Central memory CD8-positive, alpha-beta T cell (primary cell): Measurements from ENCODE around the gene SHC1.

Source experiments
- ATAC-seq: fragments of 150-1000 bp; cut with Tn5 transposase; replicated peaks from 2 replicates; pipeline ENCODE4 v1.10.0; 2022; ENCODE audit warnings: mild to moderate bottlenecking, moderate FRiP score, moderate number of reproducible peaks; ENCODE audit not compliant: poor library complexity, severe bottlenecking; ENCODE audit errors: extremely low read depth
- DNase-seq, 2 donors: peaks; one replicate each; pipeline ENCODE4 v3.0.0; 2021; ENCODE audit warnings: low spot score in 2 of 2
- H3K27ac Mint-ChIP-seq: one replicate; pipeline ENCODE4 v1.8.0; 2022; ENCODE audit warnings: low read depth, mild to moderate bottlenecking, moderate library complexity, mixed read lengths
- H3K27me3 Mint-ChIP-seq: one replicate; pipeline ENCODE4 v1.8.0; 2022; ENCODE audit warnings: mixed read lengths
- H3K36me3 Mint-ChIP-seq: one replicate; pipeline ENCODE4 v1.8.0; 2022; ENCODE audit warnings: mild to moderate bottlenecking, moderate library complexity, mixed read lengths; ENCODE audit not compliant: insufficient read depth
- H3K4me1 Mint-ChIP-seq: one replicate; pipeline ENCODE4 v1.8.0; 2022; ENCODE audit warnings: mixed read lengths
- H3K4me3 Mint-ChIP-seq: one replicate; pipeline ENCODE4 v1.8.0; 2022; ENCODE audit warnings: mild to moderate bottlenecking, moderate library complexity, mixed read lengths
- H3K9me3 Mint-ChIP-seq: one replicate; pipeline ENCODE4 v1.8.0; 2022; ENCODE audit warnings: mixed read lengths

Gene SHC1

GRCh38 chr1:155012026-155012546 lies 41.5 kb upstream of the SHC1 start:
- Mint-ChIP-seq H3K36me3 (peaks cover 11% of the 10 kb centered on the region), H3K4me3 (peak overlapping the region; percentile 62), H3K27ac (peak overlapping the region; percentile 46), H3K4me1 (peaks cover 67% of the 10 kb centered on the region), H3K27me3 (no peaks in the 10 kb centered on the region), H3K9me3 (no peaks in the 10 kb centered on the region)
- ATAC-seq (no peak), DNase-seq (no peak)

DNA sequence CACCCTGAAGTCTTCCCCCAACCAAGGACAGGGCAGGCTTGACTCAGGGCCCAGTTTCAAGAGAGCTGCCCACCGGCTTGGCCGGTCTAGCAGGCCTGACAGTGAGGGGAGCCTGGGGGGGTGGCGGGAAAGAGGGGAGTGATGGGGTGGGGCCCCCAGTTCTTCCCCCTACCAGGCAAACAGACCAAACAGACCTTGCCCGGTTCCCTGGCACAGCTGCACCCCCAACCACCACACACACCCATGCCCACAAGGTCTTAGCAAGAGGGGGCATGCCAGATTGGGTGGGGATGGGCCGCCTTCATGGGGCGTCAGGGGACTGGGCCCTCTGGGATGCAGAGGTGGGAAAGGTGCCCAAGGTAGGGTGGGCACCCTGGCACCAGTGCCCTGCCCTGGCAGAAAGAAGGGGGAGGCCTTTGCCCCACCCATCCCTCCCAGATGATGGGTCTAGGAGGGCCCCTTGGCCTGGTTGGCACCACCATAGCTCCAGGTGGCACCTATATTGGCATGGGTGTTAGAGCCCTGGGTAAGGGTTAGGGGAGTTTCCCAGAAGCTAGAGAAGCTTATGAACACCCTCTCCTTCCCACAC lies 41.0 kb upstream of the SHC1 start:
- no peaks in the 10 kb centered on the region for H3K27me3 Mint-ChIP-seq
- DNase-seq: no peak
- H3K4me1 Mint-ChIP-seq: peaks cover 68% of the 10 kb centered on the region
- H3K27ac Mint-ChIP-seq: peak overlapping the region; percentile 22
- ATAC-seq: no peak
- peaks cover 10% of the 10 kb centered on the region for H3K36me3 Mint-ChIP-seq
- peak overlapping the region; percentile 11 for H3K4me3 Mint-ChIP-seq
- no peaks in the 10 kb centered on the region for H3K9me3 Mint-ChIP-seq

DNA sequence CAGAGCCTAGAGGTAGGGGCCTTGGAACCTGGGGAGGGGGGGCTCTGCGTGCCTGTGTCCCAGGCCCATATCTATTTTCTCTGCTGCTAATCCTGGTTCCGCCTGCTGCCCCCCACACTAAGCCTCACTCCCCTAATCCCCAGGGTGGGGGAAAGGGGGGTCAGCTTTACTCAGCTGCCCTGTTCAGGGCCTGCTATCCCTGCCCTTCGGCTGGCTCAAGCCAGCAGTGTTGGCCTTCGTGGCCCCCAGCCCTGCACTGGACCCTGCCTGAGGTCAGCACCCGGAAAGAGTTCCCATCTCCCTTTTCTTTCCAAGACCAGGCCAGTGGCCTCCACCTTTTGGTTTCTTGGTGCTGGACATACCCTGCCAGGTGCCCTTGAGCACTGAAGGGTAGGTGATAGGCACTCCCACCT lies 40.5 kb upstream of the SHC1 start:
- Mint-ChIP-seq H3K27ac (peak overlapping the region; percentile 22), H3K9me3 (no peaks in the 10 kb centered on the region), H3K4me1 (peaks cover 69% of the 10 kb centered on the region), H3K27me3 (no peaks in the 10 kb centered on the region), H3K4me3 (peak overlapping the region; percentile 11), H3K36me3 (peaks cover 7% of the 10 kb centered on the region)
- ATAC-seq (no peak), DNase-seq (no peak)

GRCh38 chr1:155010211-155010918 lies 39.8 kb upstream of the SHC1 start:
- H3K27me3 Mint-ChIP-seq: no peaks in the 10 kb centered on the region
- H3K36me3 Mint-ChIP-seq: peaks cover 3% of the 10 kb centered on the region
- peak overlapping the region; percentile 54 for H3K4me3 Mint-ChIP-seq
- ATAC-seq (no peak), DNase-seq (no peak)
- H3K4me1 Mint-ChIP-seq: peaks cover 69% of the 10 kb centered on the region
- H3K27ac Mint-ChIP-seq: peak overlapping the region; percentile 60
- no peaks in the 10 kb centered on the region for H3K9me3 Mint-ChIP-seq

DNA sequence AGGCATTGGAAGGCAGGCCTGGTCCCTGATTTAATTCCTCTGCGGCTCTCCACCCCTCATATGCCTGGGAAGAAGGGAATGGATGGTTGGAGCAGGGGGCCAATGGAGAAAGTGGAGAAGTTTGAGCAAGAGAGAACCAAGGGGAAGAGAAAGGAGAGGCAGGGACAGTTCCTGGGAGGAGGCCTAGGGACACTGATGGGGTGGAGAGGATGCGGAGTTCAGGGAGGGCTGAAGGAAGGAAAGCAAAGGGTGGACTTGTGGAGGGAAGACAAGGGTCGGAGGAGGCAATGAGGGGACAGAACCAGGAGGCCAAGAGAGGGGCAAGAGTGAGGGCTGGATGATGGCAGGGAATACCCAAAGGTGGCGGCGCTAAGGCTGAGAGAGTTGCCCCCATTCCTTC lies 39.2 kb upstream of the SHC1 start:
- ATAC-seq (no peak), DNase-seq (no peak)
- Mint-ChIP-seq H3K4me3 (peak overlapping the region; percentile 54), H3K27ac (peak overlapping the region; percentile 60), H3K4me1 (peaks cover 70% of the 10 kb centered on the region), H3K36me3 (peaks cover 2% of the 10 kb centered on the region), H3K9me3 (no peaks in the 10 kb centered on the region), H3K27me3 (no peaks in the 10 kb centered on the region)

- H3K36me3 Mint-ChIP-seq: peaks cover 2% of the 10 kb centered on the region
- peak overlapping the region; percentile 54 for H3K4me3 Mint-ChIP-seq
- ATAC-seq (no peak), DNase-seq (no peak)
- peak overlapping the region; percentile 60 for H3K27ac Mint-ChIP-seq
- H3K9me3 Mint-ChIP-seq: no peaks in the 10 kb centered on the region
- H3K4me1 Mint-ChIP-seq: peaks cover 74% of the 10 kb centered on the region
- no peaks in the 10 kb centered on the region for H3K27me3 Mint-ChIP-seq
These were observed 38.7 kb upstream of the SHC1 start for GRCh38 chr1:155009221-155009711.

- peak overlapping the region; percentile 54 for H3K4me3 Mint-ChIP-seq
- peak overlapping the region; percentile 60 for H3K27ac Mint-ChIP-seq
- H3K36me3 Mint-ChIP-seq: peaks cover 2% of the 10 kb centered on the region
- DNase-seq: no peak
- no peaks in the 10 kb centered on the region for H3K9me3 Mint-ChIP-seq
- peaks cover 74% of the 10 kb centered on the region for H3K4me1 Mint-ChIP-seq
- no peaks in the 10 kb centered on the region for H3K27me3 Mint-ChIP-seq
- no peak for ATAC-seq
These were observed 37.7 kb upstream of the SHC1 start for GRCh38 chr1:155008015-155008941.

DNA sequence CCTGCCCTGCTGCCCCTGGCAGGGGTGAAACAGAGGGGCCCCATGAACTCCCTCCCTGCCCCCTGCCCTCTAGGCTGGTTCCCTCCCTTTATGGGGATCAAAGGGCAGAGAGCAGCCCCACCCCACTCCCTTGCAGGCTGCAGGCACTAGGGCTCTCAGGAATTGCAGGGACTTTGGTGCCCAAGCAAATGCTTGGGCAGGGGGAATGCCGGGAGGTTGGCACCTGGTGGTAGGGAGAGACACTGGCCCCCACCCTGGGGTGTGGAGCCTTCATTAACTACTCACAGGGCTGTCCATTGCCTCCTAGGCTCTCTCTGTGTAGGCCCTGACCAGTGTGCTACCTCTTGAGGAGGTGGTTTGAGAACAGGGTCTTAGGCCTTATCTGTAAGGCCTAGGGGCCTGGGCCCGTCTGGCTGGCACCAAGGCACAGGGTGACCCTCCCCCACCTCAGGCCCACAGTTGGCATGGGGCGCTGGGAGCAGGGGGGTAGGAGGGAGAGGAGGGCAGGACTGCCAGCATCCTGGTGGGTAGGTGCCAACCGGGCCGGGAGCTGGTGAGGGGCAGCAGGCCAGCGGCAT lies 36.8 kb upstream of the SHC1 start:
- Mint-ChIP-seq H3K9me3 (no peaks in the 10 kb centered on the region), H3K27ac (no peak overlapping the region), H3K4me3 (no peak overlapping the region), H3K36me3 (peaks cover 2% of the 10 kb centered on the region), H3K27me3 (no peaks in the 10 kb centered on the region), H3K4me1 (peaks cover 68% of the 10 kb centered on the region)
- no peak for ATAC-seq
- DNase-seq: no peak

DNA sequence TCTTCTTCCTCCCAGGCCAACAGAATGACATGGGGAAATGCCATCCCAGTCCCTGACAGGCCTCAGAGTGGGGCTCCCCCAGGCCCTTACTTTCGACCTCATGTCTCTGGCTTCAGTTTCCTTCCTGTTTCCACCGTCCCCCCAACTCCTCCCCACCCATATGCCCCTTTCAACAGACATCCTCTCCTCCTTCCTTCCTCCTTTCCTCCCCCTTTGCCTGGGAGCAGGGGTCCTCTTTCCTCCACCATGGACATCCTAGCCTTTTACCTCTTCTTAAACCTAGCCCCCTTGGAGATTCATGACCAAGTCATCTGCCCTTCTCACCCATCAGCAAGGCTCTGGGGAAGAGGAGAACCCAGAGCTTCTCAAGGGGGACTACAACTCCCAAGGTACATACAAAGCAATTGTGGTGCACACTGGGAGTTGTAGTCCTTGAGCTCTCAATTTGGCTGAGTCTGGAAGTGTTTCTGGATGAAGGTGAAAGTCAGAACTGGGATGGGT lies 36.1 kb upstream of the SHC1 start:
- Mint-ChIP-seq H3K27me3 (no peaks in the 10 kb centered on the region), H3K4me3 (peak overlapping the region; percentile 17), H3K4me1 (peaks cover 63% of the 10 kb centered on the region), H3K27ac (peak overlapping the region; percentile 87), H3K36me3 (peaks cover 2% of the 10 kb centered on the region), H3K9me3 (no peaks in the 10 kb centered on the region)
- ATAC-seq (no peak), DNase-seq (no peak)

GRCh38 chr1:155005076-155006011 lies 34.8 kb upstream of the SHC1 start:
- Mint-ChIP-seq H3K9me3 (no peaks in the 10 kb centered on the region), H3K27me3 (no peaks in the 10 kb centered on the region), H3K36me3 (peaks cover 8% of the 10 kb centered on the region), H3K27ac (peak overlapping the region; percentile 92), H3K4me3 (peak overlapping the region; percentile 94), H3K4me1 (peaks cover 62% of the 10 kb centered on the region)
- DNase-seq: no peak
- ATAC-seq: no peak

GRCh38 chr1:155004352-155005075 lies 34.0 kb upstream of the SHC1 start:
- peak overlapping the region; percentile 94 for H3K4me3 Mint-ChIP-seq
- H3K27ac Mint-ChIP-seq: peak overlapping the region; percentile 92
- ATAC-seq: no peak
- H3K9me3 Mint-ChIP-seq: no peaks in the 10 kb centered on the region
- no peak for DNase-seq
- no peaks in the 10 kb centered on the region for H3K27me3 Mint-ChIP-seq
- peaks cover 8% of the 10 kb centered on the region for H3K36me3 Mint-ChIP-seq
- peaks cover 62% of the 10 kb centered on the region for H3K4me1 Mint-ChIP-seq
